ENCODE data around the gene WDR7.

Gene WDR7

DNA sequence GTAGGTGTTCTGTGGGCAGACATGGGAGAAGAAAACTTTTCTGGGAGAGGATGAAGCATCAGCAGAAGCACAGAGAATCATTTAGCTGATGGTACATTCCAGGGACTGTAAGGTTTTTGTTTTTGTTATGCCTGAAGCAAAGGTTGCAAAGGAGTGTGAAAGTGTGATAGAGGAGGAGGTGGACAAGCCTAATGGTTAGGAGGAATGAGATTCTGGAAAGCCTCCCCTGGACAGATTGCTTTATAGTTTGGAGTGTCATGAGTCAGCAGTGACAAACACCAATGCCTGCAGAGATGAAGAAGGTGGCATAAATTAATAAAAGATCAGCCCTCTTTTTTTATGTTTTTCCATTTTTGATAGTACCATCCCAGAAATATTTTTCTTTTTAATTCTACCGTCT, 324.1 kb downstream of the WDR7 start:
- Histone ChIP-seq H3K27ac (no peak overlapping the region), H3K4me2 (ENCODE audit: low read length) (no peak overlapping the region), H3K36me3 (ENCODE audit: control insufficient read depth, insufficient read depth, low read length) (no peaks in the 10 kb centered on the region), H3K4me3 (ENCODE audit: low read depth, low read length) (no peak overlapping the region), H2AFZ (no peak overlapping the region), H3K4me1 (no peaks in the 10 kb centered on the region), H3K79me2 (no peaks in the 10 kb centered on the region), H3K9me3 (ENCODE audit: control insufficient read depth, low read length) (no peaks in the 10 kb centered on the region), H3K9ac (no peak overlapping the region), H3K27me3 (ENCODE audit: control insufficient read depth, insufficient read depth, low read length) (no peaks in the 10 kb centered on the region)
- TF ChIP-seq CTCF (IDR thresholded peaks at IDR 0.05) = no peak

DNA sequence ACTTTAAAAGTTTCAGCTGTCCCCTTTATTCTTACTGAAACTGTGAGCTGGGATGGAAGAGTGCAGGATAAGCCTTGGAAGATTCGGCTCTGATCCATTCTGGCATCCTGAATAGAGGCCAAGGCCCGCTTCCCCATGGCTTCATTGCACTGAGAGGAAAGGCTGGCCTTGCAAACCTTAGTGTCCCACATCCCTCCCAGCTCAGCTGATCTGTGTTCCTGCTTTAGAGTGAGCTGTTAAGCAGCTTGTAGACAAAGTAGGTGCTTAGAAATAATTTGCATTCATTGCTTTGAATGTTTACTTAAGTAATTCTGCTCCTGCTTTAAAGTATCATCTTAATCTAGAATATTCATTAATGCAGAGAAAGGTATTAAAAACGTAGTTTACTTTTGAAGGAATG, 326.1 kb downstream of the WDR7 start:
- no peak for TF ChIP-seq CTCF (IDR thresholded peaks at IDR 0.05)
- Histone ChIP-seq H3K9ac (no peak overlapping the region), H3K4me1 (no peaks in the 10 kb centered on the region), H3K4me3 (ENCODE audit: low read depth, low read length) (no peak overlapping the region), H3K9me3 (ENCODE audit: control insufficient read depth, low read length) (no peaks in the 10 kb centered on the region), H3K4me2 (ENCODE audit: low read length) (no peak overlapping the region), H2AFZ (no peak overlapping the region), H3K27ac (no peak overlapping the region), H3K79me2 (no peaks in the 10 kb centered on the region), H3K36me3 (ENCODE audit: control insufficient read depth, insufficient read depth, low read length) (no peaks in the 10 kb centered on the region), H3K27me3 (ENCODE audit: control insufficient read depth, insufficient read depth, low read length) (no peaks in the 10 kb centered on the region)

DNA sequence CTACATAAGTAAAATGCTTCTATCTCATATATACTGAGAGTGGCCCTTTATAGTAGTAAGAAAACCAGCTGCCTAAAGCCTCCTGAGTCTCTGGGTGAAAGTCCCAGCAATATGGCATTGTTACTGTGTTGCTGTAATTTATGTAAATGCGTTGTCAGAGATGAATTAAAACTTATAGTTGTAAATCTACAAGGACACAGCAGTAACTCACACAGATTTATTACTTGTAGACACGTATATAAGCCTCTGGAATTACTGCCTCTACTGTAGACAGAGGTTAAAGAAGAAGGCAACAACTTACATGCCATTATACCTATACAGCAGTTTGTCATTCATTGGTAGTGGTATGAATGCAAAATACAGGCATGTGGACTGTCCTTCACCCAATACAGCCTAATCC, 326.6 kb downstream of the WDR7 start:
- no peak overlapping the region for H2AFZ ChIP-seq
- H3K36me3 ChIP-seq (ENCODE audit: control insufficient read depth, insufficient read depth, low read length) = no peaks in the 10 kb centered on the region
- no peaks in the 10 kb centered on the region for H3K27me3 ChIP-seq (ENCODE audit: control insufficient read depth, insufficient read depth, low read length)
- no peak overlapping the region for H3K4me3 ChIP-seq (ENCODE audit: low read depth, low read length)
- H3K9ac ChIP-seq = no peak overlapping the region
- no peak for TF ChIP-seq CTCF (IDR thresholded peaks at IDR 0.05)
- no peaks in the 10 kb centered on the region for H3K9me3 ChIP-seq (ENCODE audit: control insufficient read depth, low read length)
- H3K79me2 ChIP-seq = no peaks in the 10 kb centered on the region
- H3K27ac ChIP-seq = no peak overlapping the region
- no peak overlapping the region for H3K4me2 ChIP-seq (ENCODE audit: low read length)
- no peaks in the 10 kb centered on the region for H3K4me1 ChIP-seq

GRCh38 chr18:56980151-56980550, 329.0 kb downstream of the WDR7 start:
- Histone ChIP-seq H3K4me3 (ENCODE audit: low read depth, low read length) (no peak overlapping the region), H3K27me3 (ENCODE audit: control insufficient read depth, insufficient read depth, low read length) (no peaks in the 10 kb centered on the region), H3K36me3 (ENCODE audit: control insufficient read depth, insufficient read depth, low read length) (no peaks in the 10 kb centered on the region), H3K4me1 (no peaks in the 10 kb centered on the region), H3K27ac (no peak overlapping the region), H3K9ac (no peak overlapping the region), H2AFZ (no peak overlapping the region), H3K79me2 (no peaks in the 10 kb centered on the region), H3K4me2 (ENCODE audit: low read length) (no peak overlapping the region), H3K9me3 (ENCODE audit: control insufficient read depth, low read length) (no peaks in the 10 kb centered on the region)
- TF ChIP-seq CTCF (IDR thresholded peaks at IDR 0.05) = no peak

GRCh38 chr18:56982766-56983165, 331.6 kb downstream of the WDR7 start:
- H3K36me3 ChIP-seq (ENCODE audit: control insufficient read depth, insufficient read depth, low read length) = no peaks in the 10 kb centered on the region
- H3K9me3 ChIP-seq (ENCODE audit: control insufficient read depth, low read length) = no peaks in the 10 kb centered on the region
- no peak overlapping the region for H3K27ac ChIP-seq
- H3K27me3 ChIP-seq (ENCODE audit: control insufficient read depth, insufficient read depth, low read length) = no peaks in the 10 kb centered on the region
- H3K4me1 ChIP-seq = no peaks in the 10 kb centered on the region
- H3K4me2 ChIP-seq (ENCODE audit: low read length) = no peak overlapping the region
- TF ChIP-seq CTCF (IDR thresholded peaks at IDR 0.05) = no peak
- H3K79me2 ChIP-seq = no peaks in the 10 kb centered on the region
- no peak overlapping the region for H3K4me3 ChIP-seq (ENCODE audit: low read depth, low read length)
- H2AFZ ChIP-seq = no peak overlapping the region
- no peak overlapping the region for H3K9ac ChIP-seq

Measured in parathyroid adenoma (tissue), 2 donors.